ENCODE measurements around the gene RTF1. TPM values are rescaled to one million over a fixed set of nuclear protein-coding genes. Genes with fewer than 3 reads are reported as not detected.

Gene RTF1
- total RNA-seq, 1 donor from 2014 or later: 34.7 TPM

GRCh38 chr15:41502795-41503668 lies 86.1 kb downstream of the RTF1 start:
- DNase-seq (ENCODE audit: extremely low read depth, low read depth, low spot score): no peak

GRCh38 chr15:41503669-41504010 lies 86.7 kb downstream of the RTF1 start:
- no peak for DNase-seq (ENCODE audit: extremely low read depth, low read depth, low spot score)

GRCh38 chr15:41504751-41505492 lies 88.0 kb downstream of the RTF1 start:
- DNase-seq (ENCODE audit: extremely low read depth, low read depth, low spot score): no peak

GRCh38 chr15:41505776-41506175 lies 88.9 kb downstream of the RTF1 start:
- no peak for DNase-seq (ENCODE audit: extremely low read depth, low read depth, low spot score)

DNA sequence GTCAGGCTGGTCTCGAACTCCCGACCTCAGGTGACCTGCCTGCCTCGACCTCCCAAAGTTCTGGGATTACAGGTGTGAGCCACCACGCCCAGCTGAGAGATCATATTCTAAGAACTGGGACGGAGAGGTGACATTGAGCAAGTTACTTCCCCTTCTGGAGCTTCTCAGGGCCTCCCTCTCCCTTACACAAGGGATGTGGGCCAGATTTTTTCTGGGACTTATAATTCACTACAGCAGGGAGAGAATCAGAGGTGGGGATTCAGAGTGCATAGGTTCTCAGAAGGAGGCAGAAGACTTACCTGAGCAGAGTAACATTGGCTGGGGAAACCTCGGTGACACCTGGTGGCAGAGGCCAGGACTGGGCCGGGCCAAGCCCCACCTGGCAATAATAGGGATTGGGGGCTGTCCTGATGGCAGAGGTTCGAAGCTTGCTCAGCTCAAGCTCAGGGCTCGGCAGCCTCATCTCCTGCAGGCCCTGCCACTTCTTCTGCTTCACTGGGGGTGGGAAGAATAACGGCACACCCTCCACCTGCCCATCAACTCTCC lies 90.0 kb downstream of the RTF1 start:
- no peak for DNase-seq (ENCODE audit: extremely low read depth, low read depth, low spot score)

DNA sequence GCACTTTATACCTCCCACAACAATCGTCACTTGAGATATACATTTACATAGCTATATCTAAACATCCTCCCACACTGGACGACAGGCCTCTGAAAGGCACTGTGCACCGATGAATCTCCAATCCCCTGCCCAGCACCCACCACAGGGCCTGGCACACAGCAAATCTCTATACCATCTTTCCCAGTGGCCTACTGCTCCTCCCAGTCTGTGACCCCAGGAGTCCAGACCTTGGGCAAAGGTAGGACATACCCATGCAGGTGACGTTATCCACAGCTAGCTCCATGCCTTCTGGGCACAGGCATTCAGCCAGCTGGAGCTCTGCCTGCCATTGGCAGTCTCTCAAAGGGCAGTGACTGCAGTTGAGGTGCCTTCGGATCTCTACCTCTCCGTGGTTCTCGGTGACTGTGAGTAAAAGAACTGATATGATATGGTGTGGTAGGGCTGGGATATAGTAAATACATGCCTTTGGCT lies 91.0 kb downstream of the RTF1 start:
- DNase-seq (ENCODE audit: extremely low read depth, low read depth, low spot score): no peak

- DNase-seq (ENCODE audit: extremely low read depth, low read depth, low spot score): no peak
Measured at GRCh38 chr15:41510728-41511127, 93.8 kb downstream of the RTF1 start.

DNA sequence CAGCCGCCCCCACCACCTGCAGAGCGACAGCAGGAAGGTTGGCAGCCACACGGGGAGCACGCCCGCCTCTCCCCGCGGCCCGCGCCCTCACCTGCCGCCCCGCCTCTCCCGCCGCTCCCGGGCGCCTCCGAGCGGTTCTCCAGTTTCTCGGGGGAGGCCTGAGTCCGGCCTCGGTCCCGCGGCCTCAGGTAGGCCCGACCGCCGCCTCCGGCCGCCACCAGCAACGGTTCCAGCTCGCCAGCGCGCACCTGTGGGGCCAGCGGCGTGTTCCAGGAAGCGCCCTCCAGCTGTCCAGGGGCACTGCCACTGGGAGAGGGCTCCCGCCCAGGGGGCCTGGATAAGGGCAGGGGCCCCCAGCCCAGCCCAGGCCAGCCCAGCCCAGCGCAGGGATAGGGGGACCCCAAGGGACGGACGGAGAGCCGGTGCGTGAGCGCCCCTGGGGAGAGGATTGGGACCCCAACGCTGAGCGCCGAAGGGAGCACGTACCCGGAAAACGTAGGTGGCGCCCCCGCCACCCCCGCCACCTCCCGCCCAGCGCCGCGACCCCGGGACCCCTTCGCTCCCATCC lies 94.5 kb downstream of the RTF1 start:
- no peak for DNase-seq (ENCODE audit: extremely low read depth, low read depth, low spot score)

DNA sequence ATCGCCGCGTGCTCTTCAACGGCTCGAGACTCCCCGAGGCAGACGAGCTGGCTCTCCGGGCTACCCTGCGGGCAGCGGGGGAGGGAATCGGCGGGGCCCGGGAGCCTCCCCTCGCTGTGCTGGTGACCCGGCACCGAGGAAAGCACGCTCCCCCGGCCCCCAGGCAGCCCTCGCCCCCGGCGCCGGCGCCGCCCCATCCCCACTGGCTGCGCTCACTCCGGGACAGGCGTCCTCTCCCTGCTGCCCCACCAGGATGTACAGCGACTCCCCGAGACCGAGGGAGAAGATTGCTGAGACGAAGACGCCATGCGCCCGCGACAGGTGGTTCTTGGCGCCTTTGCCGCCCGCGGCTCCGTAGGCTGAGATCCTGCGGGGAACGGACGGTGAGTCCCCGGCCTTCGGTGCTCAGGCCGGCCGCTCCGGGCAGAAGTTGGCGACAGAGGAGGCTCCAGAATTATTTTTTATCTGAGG lies 95.0 kb downstream of the RTF1 start:
- no peak for DNase-seq (ENCODE audit: extremely low read depth, low read depth, low spot score)

DNA sequence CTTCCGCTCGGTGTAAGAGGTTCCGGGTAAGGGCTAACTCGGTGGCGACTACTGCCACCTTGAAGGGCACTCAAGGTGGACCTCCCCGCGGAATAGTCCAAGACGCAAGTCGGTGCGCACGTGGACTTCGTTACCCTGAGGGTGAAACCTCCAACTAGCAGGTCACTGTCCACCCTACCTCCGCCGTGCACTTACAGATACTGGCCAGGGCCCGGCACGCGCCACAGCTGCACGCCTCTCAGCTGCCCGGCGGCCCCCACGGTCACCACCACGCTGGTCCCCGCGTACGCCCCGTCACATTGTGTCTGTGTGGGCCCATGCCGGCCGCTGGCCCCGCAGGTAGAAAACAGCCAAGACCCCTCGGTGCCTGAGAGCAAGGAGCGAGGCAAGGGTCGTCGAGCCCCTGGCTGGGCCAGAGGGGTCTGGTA lies 95.6 kb downstream of the RTF1 start:
- no peak for DNase-seq (ENCODE audit: extremely low read depth, low read depth, low spot score)

GRCh38 chr15:41512940-41513505 lies 96.1 kb downstream of the RTF1 start:
- no peak for DNase-seq (ENCODE audit: extremely low read depth, low read depth, low spot score)

DNA sequence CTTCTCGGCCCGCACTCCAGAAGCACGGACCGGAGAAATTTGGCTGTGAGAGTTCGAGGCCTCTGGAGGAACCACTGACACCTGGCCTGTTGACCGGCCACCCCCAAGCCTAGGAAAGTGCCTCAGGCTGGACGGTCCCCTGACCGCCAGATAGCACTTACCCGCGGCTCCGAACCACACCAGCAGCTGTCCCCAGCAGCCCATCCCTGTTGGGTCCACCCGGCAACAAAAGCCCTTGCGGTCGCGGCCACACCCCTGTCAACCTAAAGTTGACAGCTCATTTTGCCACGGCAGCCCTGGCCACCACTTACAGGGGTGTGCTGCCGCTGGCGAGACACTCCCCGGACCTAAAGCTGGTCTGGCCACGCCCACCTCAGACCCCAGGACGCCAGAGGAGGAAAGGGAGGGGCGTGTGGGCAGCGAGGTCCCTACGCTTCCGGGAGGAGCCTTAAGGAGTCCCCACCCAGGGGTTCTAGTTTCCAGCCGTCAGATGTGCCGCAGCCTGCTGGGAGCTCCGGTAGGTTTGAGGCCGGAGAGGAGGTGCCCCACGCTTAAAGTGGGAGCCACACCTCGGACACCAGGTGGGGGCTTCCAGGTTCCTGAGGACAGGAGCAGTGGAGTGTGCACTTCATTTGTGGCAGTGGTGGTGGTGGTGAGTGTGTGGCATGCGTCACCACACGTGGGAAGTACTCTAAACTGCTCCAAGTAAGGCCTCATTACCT lies 96.8 kb downstream of the RTF1 start, which contains the start of gene LTK:
LTK (minus strand) TSS at position 322 of the 722 bp plus-strand sequence; CDS start at position 204, 118 bp downstream.
- no peak for DNase-seq (ENCODE audit: extremely low read depth, low read depth, low spot score)

DNA sequence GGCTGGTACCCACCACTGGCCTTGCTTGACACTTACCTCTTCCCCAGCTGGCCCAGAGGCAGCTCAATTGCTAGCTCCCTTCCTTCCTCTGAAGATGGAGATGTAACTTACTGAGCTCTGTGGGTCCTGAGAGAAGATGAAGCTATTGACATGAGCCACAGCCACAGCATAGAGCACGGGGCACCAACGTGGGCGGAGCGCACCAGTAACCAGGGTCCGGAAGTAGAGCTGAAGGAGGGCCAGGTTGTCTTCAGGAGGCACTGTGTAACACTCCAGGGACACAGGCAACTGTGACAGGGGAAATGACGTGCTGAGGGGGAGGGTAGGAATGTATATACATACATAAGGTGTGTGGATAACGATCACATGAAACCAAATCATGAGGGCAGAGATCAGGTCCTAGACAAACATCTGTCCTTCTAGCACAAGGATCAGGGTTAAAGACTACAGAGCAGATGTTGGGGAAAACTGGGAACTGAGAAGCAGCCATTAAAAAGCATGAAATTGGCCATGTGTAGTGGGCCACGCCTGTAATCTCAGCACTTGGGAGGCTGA lies 101.1 kb downstream of the RTF1 start:
- no peak for DNase-seq (ENCODE audit: extremely low read depth, low read depth, low spot score)

DNA sequence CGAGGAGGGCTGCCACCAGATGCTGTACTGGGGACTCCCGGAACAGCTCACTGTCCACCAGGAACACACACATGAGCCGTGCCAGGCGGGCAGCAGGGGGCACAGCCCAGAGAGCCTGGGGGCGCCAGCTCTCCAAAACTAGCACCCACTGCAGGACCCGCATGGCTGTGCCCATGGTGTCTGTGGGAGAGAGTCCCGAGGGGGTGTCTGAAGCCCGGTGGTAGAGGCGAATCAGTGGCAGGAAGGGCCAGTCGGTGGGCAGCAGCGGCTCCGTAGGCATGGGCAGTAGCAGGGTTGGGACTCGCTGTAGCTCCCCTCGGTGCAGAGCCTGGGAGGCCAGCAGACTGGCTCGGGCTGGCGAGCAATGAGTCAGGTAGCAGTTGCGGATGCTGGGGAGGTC lies 103.7 kb downstream of the RTF1 start:
- no peak for DNase-seq (ENCODE audit: extremely low read depth, low read depth, low spot score)

DNA sequence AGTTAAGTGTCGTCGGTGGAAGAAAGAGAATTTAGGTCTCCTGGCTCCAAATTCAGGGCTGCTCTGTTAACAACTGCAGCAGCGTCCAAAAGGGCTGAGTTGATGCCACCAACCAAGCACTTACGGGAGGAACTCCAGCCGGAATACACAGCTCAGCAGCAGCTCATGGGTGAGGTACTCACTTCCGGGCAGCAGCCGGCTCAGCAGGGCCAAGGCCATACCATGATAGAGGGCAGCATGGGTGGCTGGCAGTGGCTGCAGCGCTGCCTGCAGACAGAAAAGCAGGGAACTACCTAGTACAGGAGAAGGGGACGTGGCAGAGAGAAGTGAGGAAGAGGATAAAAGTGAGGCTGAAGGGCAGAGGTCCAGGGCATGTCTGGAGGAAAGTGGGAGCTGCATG lies 104.7 kb downstream of the RTF1 start:
- no peak for DNase-seq (ENCODE audit: extremely low read depth, low read depth, low spot score)

DNA sequence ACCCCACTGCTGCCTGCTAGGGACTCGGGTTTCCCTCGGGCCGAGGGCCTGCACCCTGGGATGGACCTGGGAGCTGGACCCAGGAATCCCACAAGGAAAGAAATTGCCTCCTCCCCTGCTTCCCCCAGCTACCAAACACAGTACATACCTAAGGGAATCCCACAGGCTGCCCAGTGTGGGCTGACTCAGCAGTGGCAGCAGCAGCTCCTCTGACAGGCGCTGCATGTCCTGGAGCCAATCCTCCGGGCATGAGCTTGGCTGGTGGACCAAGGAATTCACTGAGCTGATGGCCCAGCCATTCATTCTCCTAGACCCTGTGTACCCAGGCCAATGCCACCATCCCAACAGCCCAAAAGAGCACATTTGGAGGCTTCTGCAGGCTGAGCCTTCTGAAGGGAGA lies 106.2 kb downstream of the RTF1 start:
- no peak for DNase-seq (ENCODE audit: extremely low read depth, low read depth, low spot score)

GRCh38 chr15:41530363-41530956 lies 113.6 kb downstream of the RTF1 start:
- no peak for DNase-seq (ENCODE audit: extremely low read depth, low read depth, low spot score)

Measured in glomerular endothelial cell (primary cell).